HUDEP-2 (cell line): ENCODE results near the gene COL27A1.

Experiments used
- DNase-seq, 76 experiments: peaks; one replicate each; lab custom pipeline; 2025; ENCODE audit not compliant: unreplicated experiment in 76 of 76; lab: John Stamatoyannopoulos, UW

The COL27A1 gene

DNA sequence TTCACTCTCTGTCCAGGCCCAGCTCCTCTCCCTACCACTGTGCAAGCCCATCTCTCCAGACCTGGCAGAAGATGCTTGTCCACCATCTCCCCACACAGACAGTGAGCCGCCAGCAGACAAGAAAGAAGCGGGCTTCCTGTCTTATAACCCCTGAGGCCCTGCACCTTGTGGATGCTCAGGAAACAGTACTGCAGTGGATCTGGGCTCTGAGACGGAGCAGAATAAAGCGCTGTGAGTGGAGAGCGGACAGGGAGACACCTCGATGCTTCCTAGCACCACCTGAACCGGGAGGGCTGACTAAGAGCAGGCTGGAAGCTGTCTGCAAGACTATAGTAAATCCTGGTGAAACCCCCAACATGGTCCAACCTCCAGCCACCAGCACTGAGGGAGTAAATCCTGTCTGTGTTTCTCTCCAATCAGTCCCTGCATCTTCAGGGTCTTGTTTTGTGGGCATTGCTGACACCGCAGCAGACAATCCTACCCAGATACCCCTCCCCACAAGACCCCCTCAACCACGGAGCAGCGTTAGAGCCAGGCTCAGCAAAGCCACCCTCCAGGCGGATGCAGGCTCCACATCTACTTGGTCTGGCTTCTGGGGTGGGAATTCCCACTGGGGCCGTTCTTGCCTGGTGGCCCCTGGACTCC, 193.0 kb downstream of the COL27A1 start:
- no peak for DNase-seq

DNA sequence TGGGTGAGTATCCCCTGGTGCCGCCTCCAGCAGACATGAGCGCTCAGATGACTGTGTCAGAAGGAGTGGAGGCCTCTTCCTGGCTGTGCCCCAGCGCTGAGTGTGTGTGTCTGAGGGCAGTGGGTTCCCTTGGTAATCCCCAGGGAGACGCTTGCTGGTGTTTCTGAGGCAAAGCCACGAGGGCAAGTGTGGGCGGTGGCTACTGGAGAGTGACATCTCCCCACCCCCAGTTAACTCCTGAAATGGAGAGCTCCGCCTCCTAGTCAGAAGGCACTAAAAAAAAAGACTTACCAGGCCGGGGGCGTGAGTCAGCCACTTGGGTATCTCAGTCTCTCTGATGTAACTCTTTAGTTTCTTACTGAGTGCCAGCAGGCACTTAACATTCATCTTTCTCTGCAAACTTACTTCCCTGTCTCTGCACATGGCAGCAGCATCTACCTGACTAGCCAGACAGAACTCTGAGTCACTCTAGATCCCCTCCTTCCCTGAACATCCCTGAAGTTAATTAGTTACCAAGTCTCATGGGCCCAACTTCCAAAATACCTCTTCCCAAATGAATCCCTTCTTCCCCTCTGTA, 193.7 kb downstream of the COL27A1 start:
- DNase-seq: peak in 23 of 76 experiments; percentile 1 to 38 (median 16)

DNA sequence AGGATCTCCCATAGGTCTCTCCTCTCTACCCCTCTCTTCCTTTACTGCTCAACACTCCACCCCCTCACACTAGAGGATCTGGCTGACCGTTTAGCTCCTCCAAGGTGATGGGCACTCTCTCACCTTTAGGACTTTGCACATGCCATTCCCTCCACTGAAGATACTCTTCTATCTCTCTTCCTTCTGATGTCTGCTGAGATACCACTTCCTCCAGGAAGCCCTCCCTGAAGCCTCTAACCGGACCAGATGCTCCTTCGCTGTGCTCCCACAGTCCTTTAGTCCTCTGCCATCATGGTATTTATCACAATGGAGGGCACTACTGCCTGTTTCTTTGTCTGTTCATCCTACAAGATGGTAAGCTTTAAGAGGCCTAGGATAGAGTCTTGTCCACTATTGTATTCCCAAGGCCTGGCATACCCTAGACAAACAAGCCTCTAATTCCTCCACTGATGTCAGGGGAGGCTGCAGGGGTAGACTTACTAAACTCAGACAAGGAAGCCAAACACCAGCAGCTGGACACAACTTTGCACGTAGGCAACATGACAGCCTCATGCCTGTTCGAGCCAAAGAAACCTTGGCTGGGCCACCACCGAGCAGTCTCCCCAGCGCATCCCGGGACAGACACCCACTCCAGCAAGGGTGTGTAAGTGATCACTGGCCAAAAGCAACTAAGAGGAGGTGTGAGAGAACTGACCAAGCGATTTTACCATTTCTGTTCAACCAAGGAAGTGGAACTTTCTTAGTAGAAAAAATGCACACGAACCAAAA, 194.6 kb downstream of the COL27A1 start:
- no peak for DNase-seq

DNA sequence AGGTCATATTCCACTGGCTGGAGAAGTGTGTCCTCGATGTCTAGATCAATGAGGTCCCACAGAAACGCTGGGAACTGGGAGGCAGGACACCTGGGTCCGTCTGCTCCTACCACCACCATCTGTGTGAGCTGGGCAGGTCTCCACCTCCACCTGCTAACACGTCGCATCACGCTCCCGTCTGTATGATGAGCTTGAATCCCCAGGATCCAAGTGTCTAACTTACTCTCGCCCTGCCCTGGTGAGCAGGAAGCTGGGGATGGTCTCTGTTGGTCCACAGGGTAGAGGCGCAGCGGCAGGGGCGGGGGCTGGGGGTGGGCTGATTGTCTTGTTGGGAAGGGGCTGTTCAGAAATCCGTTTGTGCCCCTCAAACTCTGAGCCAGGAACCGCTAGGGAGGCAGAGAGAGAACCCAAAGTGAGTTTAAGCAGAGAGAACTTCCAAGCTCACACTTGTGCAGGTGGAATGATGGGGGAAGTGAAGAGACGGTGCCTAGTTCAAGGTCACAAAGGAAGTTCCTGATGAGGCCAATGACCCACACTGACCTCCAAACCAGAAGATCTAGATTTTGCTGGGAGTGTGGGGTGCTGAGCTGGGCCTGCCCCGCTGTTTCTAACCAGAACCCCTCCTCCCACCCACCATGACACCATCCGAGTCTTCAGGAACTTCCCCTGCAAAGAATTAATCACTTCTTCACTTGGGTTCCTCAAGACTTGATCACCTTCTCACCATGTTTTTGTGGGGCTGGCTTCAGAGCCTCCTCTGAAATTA, 195.5 kb downstream of the COL27A1 start:
- no peak for DNase-seq

DNA sequence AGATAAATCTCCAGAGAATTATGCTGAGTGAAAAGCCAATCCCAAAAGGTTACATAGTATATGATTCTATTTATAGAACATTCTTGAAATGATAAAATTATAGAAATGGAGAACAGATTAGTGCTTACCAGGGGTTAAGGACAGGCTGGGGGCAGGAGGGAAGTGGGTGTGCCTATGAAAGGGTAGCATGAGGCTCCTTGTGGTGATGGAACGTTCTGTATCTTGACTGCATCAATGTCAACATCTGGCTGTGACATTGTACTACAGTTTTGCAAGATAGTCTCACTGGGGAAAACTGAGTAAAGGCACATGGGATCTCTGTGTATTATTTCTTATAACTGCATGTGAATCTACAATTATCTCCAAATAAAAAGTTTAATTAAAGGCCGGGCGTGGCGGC, 196.6 kb downstream of the COL27A1 start:
- DNase-seq: no peak

DNA sequence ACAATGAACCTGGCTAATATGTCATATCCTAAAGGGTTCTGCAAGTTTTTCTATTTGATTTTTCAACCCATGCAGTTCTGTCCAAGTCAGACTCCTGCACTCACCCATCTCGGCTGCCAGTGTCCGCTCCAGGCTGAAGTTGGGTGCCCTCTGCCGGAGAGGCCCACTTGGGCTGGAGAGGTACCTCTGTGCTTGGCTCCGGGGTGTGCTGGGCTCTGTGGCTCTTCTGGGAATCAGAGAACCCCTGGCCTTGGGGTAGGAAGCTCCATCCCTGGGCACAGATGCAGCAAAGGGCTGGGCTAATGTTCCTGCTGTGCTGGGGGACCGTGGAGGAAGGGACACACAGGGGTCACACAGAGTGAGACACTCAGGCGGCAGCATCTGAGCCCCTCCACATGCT, 200.5 kb downstream of the COL27A1 start:
- no peak for DNase-seq

DNA sequence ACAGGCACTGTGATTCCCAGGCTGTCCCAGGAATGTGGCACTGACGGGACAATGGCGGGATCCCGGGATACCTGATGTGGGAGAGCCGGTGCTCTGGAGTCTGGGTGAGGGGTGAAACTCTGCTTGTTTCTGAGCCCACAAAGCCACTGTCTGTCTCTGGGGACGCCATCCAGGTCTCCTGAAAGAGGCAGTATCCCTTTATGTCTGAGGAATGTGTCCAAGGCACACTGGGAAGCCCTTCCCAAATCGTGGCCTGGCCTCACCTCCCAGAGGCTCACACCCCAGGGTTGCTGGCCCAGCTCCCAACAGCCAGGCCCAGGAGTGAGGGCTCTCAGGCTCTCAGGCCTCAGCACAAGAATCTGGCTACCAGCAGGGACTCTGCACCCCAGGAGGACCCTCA, 201.5 kb downstream of the COL27A1 start:
- DNase-seq: no peak

DNA sequence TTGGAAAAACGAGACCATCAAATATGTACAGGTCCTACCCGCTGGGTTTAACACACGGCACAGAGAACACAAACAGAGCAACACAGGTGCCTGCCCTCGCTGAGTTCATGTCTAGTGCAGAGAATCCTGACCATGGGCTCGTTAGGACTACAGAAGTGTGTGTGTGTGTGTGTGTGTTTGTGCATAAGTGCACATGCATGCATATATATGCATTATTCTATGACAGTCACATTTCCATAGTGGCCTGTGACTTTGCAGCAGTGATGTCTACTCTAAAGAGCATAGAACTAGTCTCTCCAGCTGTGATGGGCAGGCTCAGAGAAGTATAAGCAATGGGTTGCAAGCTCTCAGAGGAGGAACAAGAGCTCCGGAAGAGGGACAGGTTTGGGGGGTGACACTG, 202.0 kb downstream of the COL27A1 start:
- DNase-seq: no peak

DNA sequence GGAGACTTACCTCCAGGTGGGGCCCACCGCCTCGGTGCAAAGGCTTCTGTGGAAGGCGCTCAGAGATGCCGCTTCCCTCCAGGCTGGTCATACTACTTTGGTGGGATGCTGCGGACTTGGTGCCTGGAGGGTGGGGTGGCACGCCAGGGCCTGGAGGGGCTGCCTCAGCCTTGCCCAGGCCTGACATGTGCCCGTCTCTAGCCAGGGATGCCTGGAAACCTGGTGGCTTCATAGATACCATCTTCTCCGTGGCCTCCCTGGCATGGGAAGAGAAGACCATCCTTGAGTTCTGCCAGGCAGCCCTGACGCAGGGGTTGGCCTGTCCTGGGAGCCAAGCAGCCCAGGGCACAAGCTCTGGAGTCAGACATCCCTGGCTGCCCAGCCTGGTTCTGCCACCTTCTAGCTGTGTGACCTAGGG, 202.6 kb downstream of the COL27A1 start:
- no peak for DNase-seq

DNA sequence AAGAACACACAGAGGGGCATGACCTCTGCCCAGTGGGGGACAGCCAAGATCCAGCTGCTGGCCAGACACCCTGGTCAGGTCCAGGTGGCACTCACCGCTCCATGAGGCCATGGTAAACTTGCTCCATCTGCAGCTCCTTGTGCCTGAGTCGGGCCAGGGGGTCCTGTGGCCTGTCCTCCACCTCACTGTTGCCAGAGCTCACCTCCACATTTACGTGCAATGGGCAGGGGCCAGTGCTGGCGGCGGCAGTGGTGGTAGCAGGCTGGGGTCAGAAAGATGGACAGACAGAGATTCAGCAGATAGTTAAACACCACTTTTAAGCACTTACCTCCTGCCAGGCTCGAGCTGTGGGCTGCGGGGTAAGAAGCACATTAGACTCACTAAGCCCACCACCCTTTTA, 204.5 kb downstream of the COL27A1 start:
- no peak for DNase-seq

DNA sequence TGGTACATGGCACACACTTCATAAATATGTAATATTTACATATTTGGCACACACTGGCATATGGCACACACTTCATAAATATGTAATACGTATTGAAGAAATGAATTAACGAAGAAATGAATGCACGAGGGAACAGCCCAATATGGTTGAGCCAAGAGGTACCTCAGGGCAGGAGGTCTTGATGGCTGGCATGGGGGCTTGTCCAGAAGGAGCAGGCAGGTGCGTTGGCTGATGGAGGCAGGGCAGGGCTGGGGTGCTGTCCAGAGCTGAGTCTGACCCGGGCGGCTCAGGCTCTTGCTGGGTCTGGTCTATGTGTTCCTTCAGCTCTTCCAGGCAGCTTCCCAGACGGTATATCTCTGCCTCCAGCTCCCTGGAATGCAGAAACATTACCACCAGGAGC, 206.2 kb downstream of the COL27A1 start:
- DNase-seq: no peak
